Measurements from ENCODE around the gene PLEKHG4B.

DNA sequence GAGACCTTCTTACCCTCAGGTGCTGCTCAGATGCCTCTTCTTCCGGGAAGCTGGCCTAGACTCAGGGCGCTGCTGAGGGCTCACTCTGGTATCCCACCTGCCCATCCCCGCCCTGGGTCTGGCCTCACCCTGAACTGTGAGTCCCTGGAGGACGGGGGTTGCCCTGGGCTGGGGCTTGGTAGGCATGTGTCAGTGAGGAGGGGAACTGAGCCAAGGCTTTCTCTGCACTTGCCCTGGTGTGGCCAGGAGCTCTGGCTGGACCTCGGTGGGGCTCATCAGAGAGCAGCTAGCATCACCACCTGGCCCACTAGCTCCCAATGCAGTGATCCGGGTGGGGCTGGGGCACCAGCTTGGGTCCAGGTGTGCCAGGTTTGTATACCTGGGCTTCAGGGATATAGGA lies 15.6 kb downstream of the PLEKHG4B start:
- no peak for TF ChIP-seq RAD21 (IDR thresholded peaks at IDR 0.05; ENCODE audit: low read depth)
- TF ChIP-seq CREB1 (IDR thresholded peaks at IDR 0.05; ENCODE audit: low read depth): no peak
- no peak for TF ChIP-seq NFIC (IDR thresholded peaks at IDR 0.05)
- TF ChIP-seq, protein P1, sequence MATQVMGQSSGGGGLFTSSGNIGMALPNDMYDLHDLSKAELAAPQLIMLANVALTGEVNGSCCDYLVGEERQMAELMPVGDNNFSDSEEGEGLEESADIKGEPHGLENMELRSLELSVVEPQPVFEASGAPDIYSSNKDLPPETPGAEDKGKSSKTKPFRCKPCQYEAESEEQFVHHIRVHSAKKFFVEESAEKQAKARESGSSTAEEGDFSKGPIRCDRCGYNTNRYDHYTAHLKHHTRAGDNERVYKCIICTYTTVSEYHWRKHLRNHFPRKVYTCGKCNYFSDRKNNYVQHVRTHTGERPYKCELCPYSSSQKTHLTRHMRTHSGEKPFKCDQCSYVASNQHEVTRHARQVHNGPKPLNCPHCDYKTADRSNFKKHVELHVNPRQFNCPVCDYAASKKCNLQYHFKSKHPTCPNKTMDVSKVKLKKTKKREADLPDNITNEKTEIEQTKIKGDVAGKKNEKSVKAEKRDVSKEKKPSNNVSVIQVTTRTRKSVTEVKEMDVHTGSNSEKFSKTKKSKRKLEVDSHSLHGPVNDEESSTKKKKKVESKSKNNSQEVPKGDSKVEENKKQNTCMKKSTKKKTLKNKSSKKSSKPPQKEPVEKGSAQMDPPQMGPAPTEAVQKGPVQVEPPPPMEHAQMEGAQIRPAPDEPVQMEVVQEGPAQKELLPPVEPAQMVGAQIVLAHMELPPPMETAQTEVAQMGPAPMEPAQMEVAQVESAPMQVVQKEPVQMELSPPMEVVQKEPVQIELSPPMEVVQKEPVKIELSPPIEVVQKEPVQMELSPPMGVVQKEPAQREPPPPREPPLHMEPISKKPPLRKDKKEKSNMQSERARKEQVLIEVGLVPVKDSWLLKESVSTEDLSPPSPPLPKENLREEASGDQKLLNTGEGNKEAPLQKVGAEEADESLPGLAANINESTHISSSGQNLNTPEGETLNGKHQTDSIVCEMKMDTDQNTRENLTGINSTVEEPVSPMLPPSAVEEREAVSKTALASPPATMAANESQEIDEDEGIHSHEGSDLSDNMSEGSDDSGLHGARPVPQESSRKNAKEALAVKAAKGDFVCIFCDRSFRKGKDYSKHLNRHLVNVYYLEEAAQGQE (IDR thresholded peaks at IDR 0.05; ENCODE audit: low read depth): no peak
- TF ChIP-seq CEBPB (IDR thresholded peaks at IDR 0.05): no peak
- no peak for TF ChIP-seq YY1 (IDR thresholded peaks at IDR 0.05; ENCODE audit: low read depth)
- TF ChIP-seq EP300 (IDR thresholded peaks at IDR 0.05; ENCODE audit: borderline replicate concordance): no peak
- no peak for TF ChIP-seq TCF12 (IDR thresholded peaks at IDR 0.05; ENCODE audit: low read depth)
- TF ChIP-seq TAF1 (IDR thresholded peaks at IDR 0.05; ENCODE audit: low read depth): no peak
- TF ChIP-seq, protein P2, sequence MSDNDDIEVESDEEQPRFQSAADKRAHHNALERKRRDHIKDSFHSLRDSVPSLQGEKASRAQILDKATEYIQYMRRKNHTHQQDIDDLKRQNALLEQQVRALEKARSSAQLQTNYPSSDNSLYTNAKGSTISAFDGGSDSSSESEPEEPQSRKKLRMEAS (IDR thresholded peaks at IDR 0.05): no peak
- no peak for TF ChIP-seq EGR1 (IDR thresholded peaks at IDR 0.05)
- TF ChIP-seq TEAD4 (IDR thresholded peaks at IDR 0.05): no peak
- TF ChIP-seq, protein P3, sequence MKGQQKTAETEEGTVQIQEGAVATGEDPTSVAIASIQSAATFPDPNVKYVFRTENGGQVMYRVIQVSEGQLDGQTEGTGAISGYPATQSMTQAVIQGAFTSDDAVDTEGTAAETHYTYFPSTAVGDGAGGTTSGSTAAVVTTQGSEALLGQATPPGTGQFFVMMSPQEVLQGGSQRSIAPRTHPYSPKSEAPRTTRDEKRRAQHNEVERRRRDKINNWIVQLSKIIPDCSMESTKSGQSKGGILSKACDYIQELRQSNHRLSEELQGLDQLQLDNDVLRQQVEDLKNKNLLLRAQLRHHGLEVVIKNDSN (IDR thresholded peaks at IDR 0.05): no peak

All from Ishikawa (cell line).